Measurements from ENCODE around the gene HSD11B2. TPM values are rescaled to one million over a fixed set of nuclear protein-coding genes. Genes with fewer than 3 reads are reported as not detected.

HSD11B2 gene
- total RNA-seq, 1 experiment from 2014 or later = 9.7 TPM

GRCh38 chr16:67482233-67482924 lies 51.5 kb downstream of the HSD11B2 start:
- peak overlapping the region; percentile 98 for H3K4me2 ChIP-seq (ENCODE audit: low read length)
- peaks cover 27% of the 10 kb centered on the region for H3K79me2 ChIP-seq (ENCODE audit: insufficient read depth, low read length)
- no peaks in the 10 kb centered on the region for H4K20me1 ChIP-seq (ENCODE audit: insufficient read depth)
- DNase-seq (ENCODE audit: low read depth, low spot score) (no peak), ATAC-seq (no peak)
- RAD21 ChIA-PET (ENCODE audit: low non-redundant PET in 1 of 2, low total read pairs in 2 of 2, uncharacterized antibody in 2 of 2, unreplicated experiment in 2 of 2) = no interaction called here
- intact Hi-C loops (cut with micrococcal nuclease) = no loop called here
- no peak overlapping the region for H2AFZ ChIP-seq (ENCODE audit: low read depth, low read length, poor library complexity, severe bottlenecking)
- peak overlapping the region; percentile 72 to 93; a peak in 3 of 4 replicates for H3K4me3 ChIP-seq (replicated peaks in 1 of 2; ENCODE audit: low read depth in 1 of 2, low read length in 2 of 2)
- no peak for TF ChIP-seq TCF7L2 (IDR thresholded peaks at IDR 0.05; ENCODE audit: borderline replicate concordance, extremely low read depth, insufficient read depth, insufficient read length)
- no peak for TF ChIP-seq FOSL1 (IDR thresholded peaks at IDR 0.05; ENCODE audit: low read depth)
- no peak for TF ChIP-seq SIN3A (IDR thresholded peaks at IDR 0.05; ENCODE audit: low read depth)
- no peak for TF ChIP-seq ZBTB33 (IDR thresholded peaks at IDR 0.05; ENCODE audit: extremely low read depth, insufficient replicate concordance, low read length)
- TF ChIP-seq CTCF (IDR thresholded peaks at IDR 0.05 in 2 of 3, conservative IDR thresholded peaks at IDR 0.05 in 1 of 3; ENCODE audit: borderline replicate concordance in 1 of 3, insufficient read depth in 1 of 3, low read depth in 2 of 3, low read length in 2 of 3) = no peak
- CTCF ChIA-PET = no interaction called here
- no peaks in the 10 kb centered on the region for H3K36me3 ChIP-seq (ENCODE audit: control insufficient read depth in 1 of 2, insufficient read depth in 2 of 2, low read length in 2 of 2)
- no peaks in the 10 kb centered on the region for H3K27me3 ChIP-seq (ENCODE audit: insufficient read depth, low read length)
- H3K9me3 ChIP-seq (ENCODE audit: control insufficient read depth in 1 of 2, insufficient read depth in 1 of 2, low read depth in 1 of 2, low read length in 2 of 2) = no peaks in the 10 kb centered on the region
- H3K9ac ChIP-seq (ENCODE audit: low read length) = no peak overlapping the region
- no TSS peak for BruUV-seq (replicated peaks)
- no peak overlapping the region; the same call in 1 of the 2 replicates for H3K27ac ChIP-seq (ENCODE audit: low read depth, low read length)
- H3K4me1 ChIP-seq (ENCODE audit: control insufficient read depth in 1 of 2, insufficient read depth in 2 of 2, low read length in 2 of 2) = peaks cover 12 to 20% of the 10 kb centered on the region in 2 experiments
- POLR2A ChIA-PET = no interaction called here
- no peaks in the 10 kb centered on the region for H3K9me2 ChIP-seq (ENCODE audit: insufficient read depth)

Data from HCT116 (cell line).